Stimulated activated CD8-positive, alpha-beta memory T cell treated with anti-CD3 and anti-CD28 coated beads, Interleukin-7, amount 100 ng/mL, for 48 hours (primary cell): ENCODE measurements around the gene CD28.
A peak's percentile ranks its signal among the peaks of the same experiment; 100 is the strongest.

ENCODE experiments used
- DNase-seq, 2 donors: peaks; one replicate each; pipeline ENCODE4 v3.0.0-alpha.2; 2020; ENCODE audit warnings: low read depth in 1 of 2; ENCODE audit errors: extremely low read depth in 1 of 2

CD28 gene

DNA sequence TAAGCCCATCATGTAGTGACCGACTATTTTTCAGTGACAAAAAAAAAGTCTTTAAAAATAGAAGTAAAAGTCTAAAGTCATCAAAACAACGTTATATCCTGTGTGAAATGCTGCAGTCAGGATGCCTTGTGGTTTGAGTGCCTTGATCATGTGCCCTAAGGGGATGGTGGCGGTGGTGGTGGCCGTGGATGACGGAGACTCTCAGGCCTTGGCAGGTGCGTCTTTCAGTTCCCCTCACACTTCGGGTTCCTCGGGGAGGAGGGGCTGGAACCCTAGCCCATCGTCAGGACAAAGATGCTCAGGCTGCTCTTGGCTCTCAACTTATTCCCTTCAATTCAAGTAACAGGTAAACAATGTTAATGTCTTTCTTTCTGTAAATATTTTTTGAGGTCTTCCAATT lies at the start of gene CD28:
CD28 (plus strand) TSS at position 237 of the 400 bp plus-strand sequence; CDS start at position 295, 58 bp downstream.
- peak; percentile 73 to 91 for DNase-seq

DNA sequence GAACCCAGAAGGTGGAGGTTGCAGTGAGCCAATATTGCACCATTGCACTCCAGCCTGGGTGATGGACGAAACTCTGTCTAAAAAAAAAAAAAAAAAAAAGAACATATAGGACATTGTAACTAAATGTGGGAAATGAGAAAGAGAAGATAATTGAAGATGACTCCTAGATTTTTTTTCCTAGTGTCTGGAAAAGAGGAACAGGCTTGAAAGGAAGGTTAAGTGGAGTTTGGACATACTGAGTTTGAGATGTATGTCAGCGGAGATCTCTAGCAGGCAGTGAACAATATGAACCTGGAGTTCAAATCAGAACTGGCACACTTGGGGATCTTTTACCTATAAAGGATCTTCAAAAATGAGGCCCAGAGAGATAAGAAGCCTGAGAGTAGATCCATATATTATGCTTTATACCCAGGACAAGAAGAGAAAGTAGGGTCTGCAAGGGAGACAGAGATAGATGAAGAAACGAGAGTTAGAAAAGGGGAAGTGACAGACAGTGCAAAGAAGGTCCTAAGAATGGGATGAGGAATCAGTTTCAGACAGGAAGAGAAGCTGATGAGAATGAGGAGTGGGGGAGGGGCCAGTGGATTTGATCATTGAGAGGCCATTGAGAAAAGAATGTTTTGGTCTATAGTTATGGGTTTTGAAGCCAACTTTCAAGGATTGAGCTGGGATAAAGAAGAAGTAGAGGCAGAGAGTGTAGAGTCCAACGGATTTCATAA lies 46.9 kb upstream of the CD28 start:
- DNase-seq, result no peak

DNA sequence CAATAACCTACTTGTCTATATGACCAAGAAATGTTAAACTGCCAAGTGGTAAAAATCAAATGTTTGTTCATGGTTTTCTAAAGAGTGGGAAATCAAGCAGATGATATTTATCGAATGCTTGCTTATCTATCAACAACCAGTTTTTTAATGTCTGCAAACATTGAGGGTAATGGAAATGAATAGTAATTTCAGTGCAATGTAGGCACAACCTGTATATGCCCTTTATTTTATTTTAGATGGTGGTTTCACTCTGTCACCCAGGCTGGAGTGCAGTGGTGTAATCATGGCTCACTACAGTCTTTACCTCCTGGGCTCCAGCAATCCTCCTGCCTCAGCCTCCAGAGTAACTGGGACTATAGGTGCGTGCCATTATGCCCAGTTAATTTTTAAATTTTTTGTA lies 46.0 kb upstream of the CD28 start:
- no peak for DNase-seq

DNA sequence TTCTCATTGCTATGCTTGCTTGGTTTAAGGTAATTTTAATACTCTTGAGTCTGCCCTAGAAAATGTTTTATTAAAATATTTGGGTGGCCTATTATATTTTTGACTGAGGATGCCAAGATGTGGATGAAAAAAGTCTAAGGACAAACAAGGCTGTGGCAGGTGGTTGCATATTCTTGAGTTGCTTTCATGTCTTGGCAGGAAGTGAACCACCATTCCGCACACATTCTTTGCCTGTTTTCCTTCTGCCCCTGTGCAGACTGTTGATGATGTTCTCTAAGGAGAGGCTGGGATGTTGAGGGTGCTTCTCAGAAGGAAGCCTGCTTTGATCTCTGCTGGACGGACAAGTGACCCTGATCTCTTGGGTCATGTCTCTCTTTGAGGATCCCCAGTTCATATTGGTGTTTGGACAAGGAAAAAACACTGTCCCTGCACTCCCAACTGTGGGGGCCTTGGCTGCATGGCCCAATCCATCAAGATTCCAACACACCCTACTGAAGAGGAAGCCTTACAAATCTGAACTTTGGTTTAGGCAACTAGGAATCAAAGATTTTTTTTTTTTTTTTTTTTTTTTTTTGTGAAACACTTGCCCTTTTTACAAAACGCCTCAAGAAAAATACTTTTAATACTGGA lies 45.0 kb upstream of the CD28 start:
- DNase-seq, result no peak

DNA sequence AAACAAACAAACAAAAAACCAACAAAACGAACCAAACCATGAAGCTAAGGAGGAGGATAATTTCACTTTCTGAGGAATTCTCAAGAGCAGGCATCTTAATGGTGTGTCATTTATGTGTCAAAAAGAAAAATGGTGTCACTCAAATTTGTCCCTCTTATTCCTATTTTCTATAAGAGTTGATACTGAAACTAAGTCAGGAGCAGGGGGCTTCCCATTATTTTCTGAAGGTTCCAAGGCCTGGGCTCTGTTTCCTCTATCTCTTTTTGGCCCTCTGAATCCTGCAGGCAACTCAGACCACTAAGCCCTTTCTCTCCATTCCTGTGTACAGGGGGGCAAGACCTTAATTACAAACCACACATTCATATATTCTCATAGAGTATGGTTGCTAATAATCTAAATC lies 44.0 kb upstream of the CD28 start:
- no peak for DNase-seq

DNA sequence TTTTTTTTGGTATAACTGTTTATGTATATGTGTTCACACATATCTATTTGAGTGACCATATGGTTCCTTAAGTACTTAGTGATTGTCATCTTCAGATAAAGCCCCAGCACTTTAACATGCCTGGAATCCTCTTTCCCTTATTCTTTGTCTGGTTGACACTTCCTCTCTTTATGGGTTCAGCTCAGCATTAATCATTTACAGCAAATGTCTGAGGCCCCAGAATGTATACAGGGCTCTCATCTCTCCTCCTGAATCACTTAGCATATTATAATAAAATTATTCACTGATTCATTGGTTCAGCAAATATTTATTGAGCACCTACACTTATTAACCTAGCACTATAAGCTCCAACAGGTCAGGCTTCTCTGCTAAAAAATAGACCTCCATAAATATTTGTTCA lies 43.5 kb upstream of the CD28 start:
- no peak for DNase-seq

DNA sequence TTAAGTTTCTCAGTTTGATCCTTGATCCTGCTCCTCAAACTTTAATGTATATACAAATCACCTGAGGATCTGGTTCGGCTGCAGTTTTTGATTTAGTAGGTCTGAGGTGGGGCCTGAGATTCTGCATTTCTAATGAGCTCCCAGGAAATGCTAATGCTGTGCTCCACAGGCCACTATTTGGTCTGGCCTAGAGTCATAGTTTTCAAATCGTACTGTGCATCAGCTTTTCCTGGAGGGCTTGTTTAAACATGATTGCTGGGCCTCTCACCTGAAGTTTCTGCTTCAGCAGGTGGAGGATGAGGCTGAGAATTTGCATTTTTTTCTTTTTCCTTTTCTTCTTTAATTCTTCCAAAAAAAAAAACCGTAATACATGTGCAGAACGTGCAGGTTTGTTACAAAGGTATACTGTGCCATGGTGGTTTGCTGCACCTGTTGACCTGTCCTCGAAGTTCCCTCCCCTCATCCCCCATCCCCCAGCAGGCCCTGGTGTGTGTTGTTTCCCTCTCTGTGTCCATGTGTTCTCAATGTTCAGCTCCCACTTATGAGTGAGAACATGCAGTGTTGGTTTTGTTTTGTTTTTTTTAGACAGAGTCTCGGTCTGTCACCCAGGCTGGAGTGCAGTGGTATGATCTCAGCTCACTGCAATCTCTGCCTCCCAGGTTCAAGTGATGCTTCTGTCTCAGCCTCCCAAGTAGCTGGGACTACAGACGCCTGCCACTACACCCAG lies 42.2 kb upstream of the CD28 start:
- DNase-seq, result no peak

DNA sequence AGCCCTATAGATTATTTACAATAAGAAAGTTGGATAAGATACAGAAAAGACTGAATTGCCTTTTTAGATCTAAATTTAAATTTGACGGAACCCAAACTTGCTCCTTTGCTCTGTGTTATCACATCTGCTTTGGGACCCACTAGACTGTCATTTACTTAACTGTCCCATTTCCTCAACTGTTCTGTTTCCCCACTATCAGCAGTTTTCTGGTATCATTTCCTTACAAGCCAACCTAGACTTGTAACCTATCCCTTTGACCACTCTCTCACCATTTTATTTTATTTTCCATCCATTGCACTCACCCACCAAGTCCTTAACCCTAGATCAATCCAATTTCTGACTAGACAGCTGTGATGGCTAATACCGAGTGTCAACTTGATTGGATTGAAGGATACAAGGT lies 38.6 kb upstream of the CD28 start:
- DNase-seq, result no peak

DNA sequence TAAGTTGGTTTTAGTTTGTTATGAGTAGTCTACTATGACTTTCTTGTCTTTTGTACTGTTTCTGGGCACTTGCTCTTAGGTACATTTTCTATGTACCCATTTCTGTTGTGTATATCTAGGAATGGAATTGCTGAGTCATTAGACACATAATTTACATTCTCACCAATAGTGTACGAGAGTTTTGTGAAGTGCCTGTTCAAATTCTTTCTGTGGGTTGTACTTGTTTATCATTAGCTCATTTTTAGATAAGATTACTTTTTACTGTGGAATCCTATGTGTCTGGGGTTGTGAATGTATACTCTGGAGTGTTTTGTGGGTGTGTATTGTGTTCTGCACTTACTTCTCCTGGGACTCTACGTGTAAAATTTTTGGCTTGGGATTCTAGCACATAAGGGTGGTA lies 36.6 kb upstream of the CD28 start:
- DNase-seq, result no peak

DNA sequence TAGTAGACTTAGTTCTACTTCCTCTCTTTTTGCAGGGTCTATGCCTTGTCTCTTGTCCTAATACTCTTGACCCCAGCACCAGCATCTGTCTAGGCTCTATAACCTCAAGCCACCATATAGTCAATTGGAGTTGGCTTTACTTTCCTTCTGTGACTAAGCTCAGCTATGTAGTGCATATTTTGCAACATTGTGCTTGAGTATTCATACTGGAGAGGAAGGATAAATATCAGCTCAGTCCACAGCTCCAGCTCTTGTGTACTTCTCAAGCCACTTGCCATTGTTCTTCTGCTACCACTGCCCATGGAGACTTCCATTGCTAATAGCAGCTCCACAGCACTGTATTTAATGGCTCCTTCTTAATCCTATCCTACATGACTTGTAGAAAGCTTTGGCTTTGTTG lies 35.5 kb upstream of the CD28 start:
- DNase-seq, result no peak

DNA sequence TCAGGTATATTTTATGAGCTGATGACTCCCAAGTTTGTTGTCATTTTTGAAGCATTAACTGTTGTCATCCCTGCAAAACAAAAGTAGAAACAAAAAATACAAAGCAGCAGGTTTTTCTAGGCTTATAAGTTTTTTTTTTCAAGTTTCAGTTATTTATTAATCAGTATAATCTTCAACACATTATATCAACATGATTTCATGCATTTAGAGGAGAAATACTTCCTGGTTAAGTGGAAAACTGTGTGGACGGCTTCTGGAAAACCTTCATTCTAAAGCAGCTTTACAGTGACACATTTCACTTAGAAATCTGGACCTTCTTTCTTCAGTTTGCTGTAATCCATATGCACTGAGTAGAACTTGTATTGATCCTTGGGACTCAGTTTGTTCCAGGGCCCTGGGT lies 34.6 kb upstream of the CD28 start:
- no peak for DNase-seq

DNA sequence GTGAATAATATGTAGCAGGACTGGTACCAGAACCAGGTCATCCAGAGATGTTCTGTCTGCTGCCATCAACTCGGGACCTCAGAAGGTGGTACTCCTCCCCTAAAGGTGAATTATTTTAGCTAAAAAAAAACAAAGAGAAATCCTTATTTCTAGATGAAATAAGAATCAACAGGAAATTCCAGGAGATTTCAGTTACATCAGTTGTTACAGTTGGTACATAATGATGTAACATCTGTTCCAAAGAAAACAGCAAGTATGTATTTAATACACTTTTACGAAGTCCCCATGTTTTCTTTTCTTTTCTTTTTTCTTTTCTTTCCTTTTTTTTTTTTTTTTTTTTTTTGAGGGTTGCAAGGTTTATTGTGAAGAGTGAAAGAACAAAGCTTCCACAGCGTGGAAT lies 33.6 kb upstream of the CD28 start:
- no peak for DNase-seq

DNA sequence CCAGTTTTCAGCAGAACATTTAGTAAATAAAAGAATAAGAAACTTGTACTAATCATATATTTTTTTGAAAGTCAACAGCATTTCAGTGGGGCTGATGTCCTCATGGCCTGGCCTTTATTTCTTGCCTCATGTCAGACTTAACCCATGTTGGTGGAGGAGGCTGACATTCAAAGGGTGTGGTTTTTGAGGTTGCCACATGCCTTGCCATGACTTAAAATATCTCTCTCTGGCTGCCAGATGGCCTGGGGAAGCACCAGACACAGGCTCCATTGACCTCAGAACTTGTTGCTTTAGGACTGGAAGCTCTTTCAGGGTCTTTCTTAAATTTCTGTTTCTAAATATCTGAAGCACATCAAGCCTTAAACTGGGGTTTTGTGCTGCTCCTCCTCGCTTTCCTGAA lies 32.5 kb upstream of the CD28 start:
- peak; percentile 34 to 53 for DNase-seq

DNA sequence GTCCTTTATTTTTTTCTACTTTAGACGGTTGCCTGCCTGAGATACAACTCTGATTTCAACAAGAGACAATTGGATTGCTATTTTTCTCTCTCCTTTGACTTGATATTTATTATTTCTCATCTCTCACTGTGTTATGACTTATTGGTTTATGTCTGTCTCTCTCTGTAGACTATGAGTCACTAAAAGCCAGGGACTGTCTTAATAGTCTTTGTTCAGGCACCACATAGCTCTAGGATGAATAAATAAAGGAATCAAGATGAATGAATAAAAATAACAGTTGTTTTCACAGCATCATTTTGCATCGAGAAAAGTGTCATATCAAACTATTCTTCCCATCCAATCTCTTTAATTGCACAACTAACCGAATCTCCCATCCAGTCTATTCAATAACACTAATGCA lies 31.4 kb upstream of the CD28 start:
- DNase-seq, result no peak

DNA sequence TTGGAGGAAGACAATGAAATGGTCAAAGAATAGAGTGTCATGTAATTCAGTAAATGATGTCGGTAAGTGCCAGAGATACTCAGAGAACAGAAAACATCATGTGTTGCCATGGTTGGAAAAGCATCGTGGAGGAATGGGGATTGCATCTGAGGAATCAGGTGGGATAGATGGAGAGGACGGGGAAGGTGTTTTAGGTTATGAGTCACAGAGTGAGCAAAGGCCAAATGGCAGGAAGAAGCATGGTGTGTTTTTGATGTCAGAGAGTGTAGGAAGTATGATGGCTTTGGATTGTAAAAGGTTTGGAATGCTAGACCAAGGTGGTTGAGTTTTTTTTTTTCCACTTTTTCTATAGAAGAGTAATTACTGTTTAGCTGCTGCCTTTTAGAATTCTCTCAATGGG lies 27.5 kb upstream of the CD28 start:
- DNase-seq, result no peak

DNA sequence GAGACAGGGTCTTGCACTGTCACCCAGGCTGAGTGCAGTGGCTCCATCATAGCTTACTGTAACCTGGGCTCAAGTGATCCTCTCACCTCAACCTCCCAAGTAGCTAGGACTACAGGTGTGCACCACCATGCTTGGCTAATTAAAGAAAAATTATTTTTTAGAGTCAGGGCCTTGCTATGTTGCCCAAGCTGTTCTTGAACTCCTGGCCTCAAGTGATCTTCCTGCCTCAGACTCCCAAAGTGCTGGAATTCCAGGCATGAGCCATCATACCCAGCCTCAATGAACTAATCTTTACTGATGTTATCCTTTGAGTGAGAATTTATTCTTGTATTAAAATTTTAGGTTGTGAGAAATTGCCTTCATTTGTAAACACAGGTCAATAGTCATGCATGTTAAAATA lies 27.0 kb upstream of the CD28 start:
- no peak for DNase-seq

DNA sequence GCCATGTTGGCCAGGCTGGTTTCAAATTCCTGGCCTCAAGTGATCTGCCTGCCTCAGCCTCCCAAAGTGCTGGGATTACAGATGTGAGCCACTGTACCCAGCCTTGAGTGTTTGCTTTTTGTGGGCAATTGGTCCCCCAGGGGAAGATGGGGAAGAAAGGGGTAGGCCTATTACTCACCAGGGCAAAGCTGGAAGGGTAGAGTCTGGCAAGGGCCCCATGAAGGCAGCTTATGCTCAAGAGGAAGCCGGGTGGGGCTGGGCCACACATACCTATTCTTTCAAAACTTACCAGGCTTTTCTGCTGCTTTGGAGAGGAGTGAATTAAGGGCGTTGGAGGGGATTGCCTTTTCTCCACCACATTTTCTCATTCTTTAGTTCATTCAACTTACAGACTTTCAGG lies 24.5 kb upstream of the CD28 start:
- no peak for DNase-seq

DNA sequence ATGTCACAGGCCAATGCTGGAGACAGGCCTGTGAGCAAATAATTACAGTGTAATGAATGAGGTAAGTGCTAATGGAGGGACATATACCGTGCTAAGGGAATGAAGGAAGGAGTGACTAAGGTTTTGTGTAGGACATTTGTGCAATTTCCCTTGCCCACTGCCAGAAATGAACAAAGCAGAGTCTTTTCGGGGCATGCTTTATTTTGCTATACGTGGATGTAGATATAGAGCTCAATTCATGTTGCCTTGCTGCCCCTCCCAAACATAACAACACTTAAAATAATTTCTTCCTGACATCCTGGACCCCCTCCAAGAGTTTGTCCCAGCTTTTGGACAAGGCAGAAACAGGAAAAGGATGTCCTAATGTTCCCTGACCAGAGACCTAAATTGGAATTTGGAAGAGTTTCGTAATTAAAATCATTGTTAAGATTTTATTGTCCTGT lies 23.7 kb upstream of the CD28 start:
- DNase-seq, result no peak

DNA sequence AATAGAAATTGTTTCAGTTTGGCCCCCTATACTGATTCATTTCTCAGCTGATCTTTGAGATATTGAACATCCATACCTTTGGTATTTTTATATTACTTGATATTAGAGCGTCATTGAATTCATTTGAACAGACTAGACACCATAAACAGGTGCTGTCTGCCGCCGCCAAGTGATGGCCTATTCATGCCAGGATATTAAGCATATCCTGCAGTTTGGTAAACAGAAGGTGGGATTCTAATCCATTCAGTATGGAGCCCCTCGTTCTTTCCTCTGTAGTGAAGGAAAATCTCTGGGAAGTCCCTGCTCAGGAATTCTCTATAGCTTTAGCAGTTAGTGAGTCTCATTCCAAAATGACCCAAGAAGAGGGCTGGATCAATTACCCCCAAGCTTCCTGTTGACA lies 23.0 kb upstream of the CD28 start:
- no peak for DNase-seq

DNA sequence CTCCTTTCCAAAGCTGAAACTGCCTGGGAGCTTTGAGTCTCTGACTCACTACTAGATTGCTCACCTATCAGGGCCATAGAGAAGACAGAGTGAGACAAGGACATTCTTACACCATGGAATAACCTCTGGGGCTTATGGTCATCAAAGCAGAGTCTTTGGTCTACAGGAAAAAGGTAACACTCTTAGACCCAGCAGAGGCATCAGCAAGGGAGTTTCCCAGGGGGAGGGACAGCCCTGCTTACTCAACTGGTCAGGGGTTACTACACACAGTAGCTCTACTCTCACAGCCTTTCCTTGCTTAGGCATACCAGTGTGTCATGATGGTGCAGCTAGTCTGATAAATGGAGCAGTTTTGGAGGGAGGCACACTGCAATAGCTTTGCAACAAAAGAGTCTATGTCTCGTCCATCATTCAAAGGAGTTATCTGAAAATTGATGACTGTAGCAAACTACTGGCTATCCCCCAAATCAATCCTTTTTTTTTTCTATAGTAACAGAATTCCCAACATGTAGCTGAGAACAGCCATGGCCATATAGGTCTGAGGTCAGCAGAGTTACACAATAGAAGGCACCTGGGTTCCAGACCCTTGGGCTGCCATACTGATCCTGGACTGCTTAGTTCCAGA lies 22.4 kb upstream of the CD28 start:
- DNase-seq, result peak in 1 of 2 donors; percentile 25

DNA sequence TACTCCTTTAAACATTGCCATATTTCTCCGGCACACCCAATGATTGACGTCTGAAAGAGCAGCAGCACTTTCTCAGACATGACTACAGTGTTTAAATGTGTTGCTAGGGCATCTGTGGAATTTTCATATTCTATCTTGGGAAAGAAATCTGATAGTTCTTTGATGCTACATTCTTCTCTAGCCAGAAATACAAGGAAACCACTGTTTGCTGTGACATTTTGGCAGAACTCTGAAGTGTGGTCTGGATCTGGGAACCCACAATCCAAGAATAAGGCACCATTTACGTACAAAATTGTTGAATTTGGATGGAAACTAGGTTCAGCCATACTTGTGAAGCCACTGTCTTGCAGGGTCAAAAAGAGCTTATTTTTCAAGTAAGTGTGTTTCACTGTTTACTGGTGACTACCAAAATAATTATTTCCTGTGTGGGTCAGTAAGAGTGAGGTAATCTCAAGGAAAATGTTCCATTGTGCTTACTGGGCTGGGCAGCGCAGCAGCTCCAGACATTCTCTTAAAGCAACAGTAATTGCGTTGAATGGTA lies 21.3 kb upstream of the CD28 start:
- no peak for DNase-seq
